T-helper 2 cell treated with Interferon-gamma antibody and Interleukin-4, amounts not matched to agents 5 μg/mL and 100 μg/mL, for 36 hours (primary cell): ENCODE results near the gene MEI4.
"Not testable (repeated sequence)": the region's sequence is repeated elsewhere in the genome, so short reads cannot be mapped to it uniquely, and the experiment has no call there.

Experiments used
- DNase-seq: peaks from one replicate; pipeline ENCODE4 v3.0.0; 2021; ENCODE audit warnings: low spot score
- H3K27ac Mint-ChIP-seq: one replicate; pipeline ENCODE4 v1.8.0; 2021; ENCODE audit warnings: mild to moderate bottlenecking, mixed read lengths
- H3K27me3 Mint-ChIP-seq: one replicate; pipeline ENCODE4 v1.8.0; 2021; ENCODE audit warnings: low read depth, mixed read lengths
- H3K36me3 Mint-ChIP-seq: one replicate; pipeline ENCODE4 v1.8.0; 2021; ENCODE audit warnings: low read depth, mixed read lengths
- H3K4me1 Mint-ChIP-seq: one replicate; pipeline ENCODE4 v1.8.0; 2021; ENCODE audit warnings: low read depth, mixed read lengths
- H3K4me3 Mint-ChIP-seq: one replicate; pipeline ENCODE4 v1.8.0; 2022; ENCODE audit warnings: mild to moderate bottlenecking, moderate library complexity, mixed read lengths
- H3K9me3 Mint-ChIP-seq: one replicate; pipeline ENCODE4 v1.8.0; 2021; ENCODE audit warnings: mixed read lengths

MEI4 gene

GRCh38 chr6:77653816-77654215, 977 bp downstream of the MEI4 start:
- no peaks in the 10 kb centered on the region for H3K36me3 Mint-ChIP-seq
- no peaks in the 10 kb centered on the region for H3K27me3 Mint-ChIP-seq
- no peak overlapping the region for H3K27ac Mint-ChIP-seq
- no peak for DNase-seq
- no peak overlapping the region for H3K4me3 Mint-ChIP-seq
- H3K9me3 Mint-ChIP-seq = no peaks in the 10 kb centered on the region
- H3K4me1 Mint-ChIP-seq = no peaks in the 10 kb centered on the region

DNA sequence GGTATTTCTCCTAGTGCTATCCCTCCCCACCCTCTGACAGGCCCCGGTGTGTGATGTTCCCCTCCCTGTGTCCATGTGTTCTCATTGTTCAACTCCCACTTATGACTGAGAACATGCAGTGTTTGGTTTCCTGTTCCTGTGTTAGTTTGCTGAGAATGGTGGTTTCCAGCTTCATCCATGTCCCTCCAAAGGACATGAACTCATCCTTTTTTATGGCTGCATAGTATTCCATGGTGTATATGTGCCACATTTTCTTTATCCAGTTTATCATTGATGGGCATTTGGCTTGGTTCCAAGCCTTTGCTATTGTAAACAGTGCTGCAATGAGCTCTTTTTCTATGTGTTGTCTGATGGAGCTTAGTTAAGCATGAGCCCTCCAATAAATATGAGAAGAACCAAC, 2.2 kb downstream of the MEI4 start:
- H3K27ac Mint-ChIP-seq, H3K27me3 Mint-ChIP-seq, H3K36me3 Mint-ChIP-seq, H3K4me1 Mint-ChIP-seq, H3K4me3 Mint-ChIP-seq, DNase-seq, H3K9me3 Mint-ChIP-seq: not testable (repeated sequence)

GRCh38 chr6:77656999-77657764, 4.3 kb downstream of the MEI4 start:
- Mint-ChIP-seq H3K9me3 (no peaks in the 10 kb centered on the region), H3K4me1 (no peaks in the 10 kb centered on the region), H3K27me3 (no peaks in the 10 kb centered on the region), H3K36me3 (no peaks in the 10 kb centered on the region), H3K4me3 (no peak overlapping the region), H3K27ac (no peak overlapping the region)
- no peak for DNase-seq

- no peaks in the 10 kb centered on the region for H3K9me3 Mint-ChIP-seq
- H3K27me3 Mint-ChIP-seq = no peaks in the 10 kb centered on the region
- no peaks in the 10 kb centered on the region for H3K36me3 Mint-ChIP-seq
- no peaks in the 10 kb centered on the region for H3K4me1 Mint-ChIP-seq
- no peak overlapping the region for H3K4me3 Mint-ChIP-seq
- no peak overlapping the region for H3K27ac Mint-ChIP-seq
- no peak for DNase-seq
Measured at GRCh38 chr6:77666340-77666739, 13.5 kb downstream of the MEI4 start.

- no peak overlapping the region for H3K27ac Mint-ChIP-seq
- DNase-seq = no peak
- H3K27me3 Mint-ChIP-seq = no peaks in the 10 kb centered on the region
- no peak overlapping the region for H3K4me3 Mint-ChIP-seq
- no peaks in the 10 kb centered on the region for H3K9me3 Mint-ChIP-seq
- H3K36me3 Mint-ChIP-seq = no peaks in the 10 kb centered on the region
- no peaks in the 10 kb centered on the region for H3K4me1 Mint-ChIP-seq
Measured at GRCh38 chr6:77666846-77667245, 14.0 kb downstream of the MEI4 start.

DNA sequence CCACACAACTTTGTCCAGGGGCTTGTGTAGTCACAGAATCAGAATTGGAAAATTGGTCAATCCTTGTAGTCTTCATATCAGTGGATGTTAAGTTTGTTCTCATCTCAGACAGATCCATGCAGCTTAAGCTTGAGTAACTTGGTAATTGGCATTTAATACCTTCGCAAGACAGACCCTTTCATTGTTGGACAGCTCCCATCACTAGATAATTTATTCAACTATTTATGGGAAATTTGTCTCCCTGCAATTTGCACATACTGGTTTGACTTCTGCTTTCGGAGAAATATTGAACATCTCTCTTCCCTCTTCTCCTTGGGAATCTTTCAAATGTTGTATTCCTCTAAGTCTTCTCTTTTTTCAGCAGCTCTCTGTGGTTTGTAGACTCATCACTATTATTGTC, 17.1 kb downstream of the MEI4 start:
- Mint-ChIP-seq H3K4me3 (no peak overlapping the region), H3K4me1 (no peaks in the 10 kb centered on the region), H3K9me3 (no peaks in the 10 kb centered on the region), H3K27ac (no peak overlapping the region), H3K27me3 (no peaks in the 10 kb centered on the region), H3K36me3 (no peaks in the 10 kb centered on the region)
- DNase-seq = no peak

- H3K9me3 Mint-ChIP-seq = no peaks in the 10 kb centered on the region
- H3K27ac Mint-ChIP-seq = no peak overlapping the region
- H3K4me1 Mint-ChIP-seq = no peaks in the 10 kb centered on the region
Measured at GRCh38 chr6:77674211-77674610, 21.4 kb downstream of the MEI4 start.

GRCh38 chr6:77678048-77678447, 25.2 kb downstream of the MEI4 start:
- Mint-ChIP-seq H3K27me3 (no peaks in the 10 kb centered on the region), H3K9me3 (no peaks in the 10 kb centered on the region), H3K36me3 (no peaks in the 10 kb centered on the region), H3K27ac (no peak overlapping the region), H3K4me1 (no peaks in the 10 kb centered on the region), H3K4me3 (no peak overlapping the region)
- no peak for DNase-seq

More at GRCh38 chr6:77674211-77674610, 21.4 kb downstream of the MEI4 start:
- Mint-ChIP-seq H3K36me3 (no peaks in the 10 kb centered on the region), H3K27me3 (no peaks in the 10 kb centered on the region), H3K4me3 (no peak overlapping the region)
- DNase-seq = no peak

- no peak overlapping the region for H3K4me3 Mint-ChIP-seq
Measured at GRCh38 chr6:77683515-77683914, 30.7 kb downstream of the MEI4 start.

DNA sequence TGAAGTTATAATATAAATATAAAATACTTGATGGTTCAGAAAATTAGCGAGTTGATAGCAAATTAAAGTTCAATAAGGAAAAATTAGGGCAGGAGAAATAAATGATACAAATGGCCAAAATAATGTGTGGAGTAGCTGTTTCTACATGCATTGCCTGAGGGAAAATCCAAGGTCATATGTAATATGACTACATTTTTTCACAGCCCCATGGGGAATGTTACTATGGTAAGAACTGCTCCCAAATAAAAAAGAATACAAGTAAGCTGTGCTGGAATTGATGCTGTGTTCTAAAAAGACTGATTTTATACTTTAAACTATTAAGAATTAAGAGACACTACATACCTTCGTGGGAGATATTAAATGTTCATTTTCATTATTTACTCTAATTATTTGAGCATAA, 34.1 kb downstream of the MEI4 start:
- H3K9me3 Mint-ChIP-seq = no peaks in the 10 kb centered on the region
- H3K4me1 Mint-ChIP-seq = no peaks in the 10 kb centered on the region
- no peak for DNase-seq
- no peak overlapping the region for H3K4me3 Mint-ChIP-seq
- no peak overlapping the region for H3K27ac Mint-ChIP-seq
- H3K36me3 Mint-ChIP-seq = no peaks in the 10 kb centered on the region
- H3K27me3 Mint-ChIP-seq = no peaks in the 10 kb centered on the region

More at GRCh38 chr6:77683515-77683914, 30.7 kb downstream of the MEI4 start:
- H3K27me3 Mint-ChIP-seq = no peaks in the 10 kb centered on the region
- H3K27ac Mint-ChIP-seq = no peak overlapping the region
- no peaks in the 10 kb centered on the region for H3K4me1 Mint-ChIP-seq
- DNase-seq = no peak
- no peaks in the 10 kb centered on the region for H3K9me3 Mint-ChIP-seq
- no peaks in the 10 kb centered on the region for H3K36me3 Mint-ChIP-seq

DNA sequence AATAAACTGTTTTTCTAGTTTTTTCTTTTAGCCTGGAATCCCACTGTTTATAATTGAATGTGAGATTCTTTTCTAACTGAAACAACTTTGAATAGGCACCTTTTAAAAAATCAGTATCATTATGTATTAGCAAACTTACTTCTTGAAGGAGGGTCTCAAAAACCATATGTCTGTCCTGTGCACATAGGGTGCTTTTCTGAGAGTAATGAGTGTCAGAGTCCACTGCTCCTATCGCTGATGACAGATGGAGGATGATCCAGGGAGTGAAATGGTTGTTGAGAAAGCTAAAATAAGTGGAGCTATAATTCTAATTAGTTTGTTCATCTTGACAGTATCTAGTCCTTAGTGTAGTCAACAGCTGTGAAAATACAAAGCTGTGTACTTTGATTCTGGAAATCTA, 35.8 kb downstream of the MEI4 start:
- no peaks in the 10 kb centered on the region for H3K9me3 Mint-ChIP-seq
- no peaks in the 10 kb centered on the region for H3K36me3 Mint-ChIP-seq
- DNase-seq = no peak
- no peak overlapping the region for H3K4me3 Mint-ChIP-seq
- no peak overlapping the region for H3K27ac Mint-ChIP-seq
- H3K4me1 Mint-ChIP-seq = no peaks in the 10 kb centered on the region
- H3K27me3 Mint-ChIP-seq = no peaks in the 10 kb centered on the region

GRCh38 chr6:77700095-77700494, 47.3 kb downstream of the MEI4 start:
- H3K36me3 Mint-ChIP-seq, H3K4me3 Mint-ChIP-seq, H3K4me1 Mint-ChIP-seq, H3K27ac Mint-ChIP-seq, H3K27me3 Mint-ChIP-seq, DNase-seq, H3K9me3 Mint-ChIP-seq: not testable (repeated sequence)

GRCh38 chr6:77707603-77708002, 54.8 kb downstream of the MEI4 start:
- Mint-ChIP-seq H3K4me3 (no peak overlapping the region), H3K36me3 (no peaks in the 10 kb centered on the region), H3K27ac (no peak overlapping the region), H3K4me1 (no peaks in the 10 kb centered on the region), H3K9me3 (peaks cover 14% of the 10 kb centered on the region), H3K27me3 (no peaks in the 10 kb centered on the region)
- DNase-seq = no peak

- no peak overlapping the region for H3K4me3 Mint-ChIP-seq
- H3K27me3 Mint-ChIP-seq = no peaks in the 10 kb centered on the region
- no peaks in the 10 kb centered on the region for H3K4me1 Mint-ChIP-seq
- H3K27ac Mint-ChIP-seq = no peak overlapping the region
- H3K36me3 Mint-ChIP-seq = no peaks in the 10 kb centered on the region
- H3K9me3 Mint-ChIP-seq = no peaks in the 10 kb centered on the region
- DNase-seq = no peak
Measured at GRCh38 chr6:77715588-77715987, 62.7 kb downstream of the MEI4 start.

GRCh38 chr6:77716311-77716710, 63.5 kb downstream of the MEI4 start:
- Mint-ChIP-seq H3K27me3 (no peaks in the 10 kb centered on the region), H3K4me1 (no peaks in the 10 kb centered on the region), H3K36me3 (no peaks in the 10 kb centered on the region), H3K4me3 (no peak overlapping the region), H3K9me3 (no peaks in the 10 kb centered on the region), H3K27ac (no peak overlapping the region)
- no peak for DNase-seq
